PFSK-1 (cell line): Measurements from ENCODE around the gene MTPN.

ENCODE experiments used
- FOXP2 ChIP-seq: optimal IDR thresholded peaks from 2 replicates; pipeline ENCODE3; 2011; ENCODE audit warnings: borderline replicate concordance, control low read depth, inconsistent platforms; ENCODE audit not compliant: insufficient read depth; ENCODE audit errors: extremely low read length, extremely low read depth
- POLR2AphosphoS5 ChIP-seq: IDR thresholded peaks from 2 replicates; pipeline ENCODE4 v1.6.1; 2012; ENCODE audit warnings: low read depth, mild to moderate bottlenecking, control low read depth, low read length, moderate library complexity
- SIN3A ChIP-seq: IDR thresholded peaks from 2 replicates; pipeline ENCODE4 v1.6.1; 2012; ENCODE audit warnings: mild to moderate bottlenecking, low read length, moderate library complexity, borderline replicate concordance; ENCODE audit not compliant: insufficient read depth
- TAF1 ChIP-seq: IDR thresholded peaks from 2 replicates; pipeline ENCODE4 v1.6.1; 2012; ENCODE audit warnings: low read length, control low read depth, borderline replicate concordance; ENCODE audit not compliant: insufficient read depth
- TF ChIP-seq, protein P1 (sequence below), 2 experiments: IDR thresholded peaks; 2 replicates each; pipeline versions ENCODE4 v1.6.1 to v1.8.0; 2011 to 2012; ENCODE audit warnings: low read depth in 2 of 2, low read length in 2 of 2, control low read depth in 1 of 2, inconsistent platforms in 1 of 2, mild to moderate bottlenecking in 1 of 2, moderate library complexity in 1 of 2; ENCODE audit not compliant: insufficient read depth in 1 of 2

The MTPN gene

DNA sequence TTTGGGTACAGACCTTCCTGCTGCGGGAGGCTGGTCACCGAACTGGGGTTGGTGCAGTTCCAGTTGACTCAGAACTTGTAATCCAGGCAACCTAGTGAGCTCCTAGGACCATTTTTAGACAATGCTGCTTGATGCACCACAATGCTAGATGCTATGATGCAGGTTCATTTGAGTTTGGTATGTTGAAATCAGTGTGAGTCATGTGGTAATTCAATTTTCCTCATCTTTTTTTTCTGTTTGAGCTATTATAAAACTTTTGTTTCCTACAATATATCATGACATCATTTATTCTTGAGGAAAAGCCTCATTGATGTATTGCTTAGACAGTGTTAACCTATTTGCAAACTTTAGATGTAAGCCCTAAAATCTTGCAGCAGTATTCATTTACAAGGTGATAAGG, 40.9 kb upstream of the MTPN start:
- TF ChIP-seq TAF1 (no peak), SIN3A (no peak), FOXP2 (no peak), POLR2AphosphoS5 (no peak)
- TF ChIP-seq, protein P1, sequence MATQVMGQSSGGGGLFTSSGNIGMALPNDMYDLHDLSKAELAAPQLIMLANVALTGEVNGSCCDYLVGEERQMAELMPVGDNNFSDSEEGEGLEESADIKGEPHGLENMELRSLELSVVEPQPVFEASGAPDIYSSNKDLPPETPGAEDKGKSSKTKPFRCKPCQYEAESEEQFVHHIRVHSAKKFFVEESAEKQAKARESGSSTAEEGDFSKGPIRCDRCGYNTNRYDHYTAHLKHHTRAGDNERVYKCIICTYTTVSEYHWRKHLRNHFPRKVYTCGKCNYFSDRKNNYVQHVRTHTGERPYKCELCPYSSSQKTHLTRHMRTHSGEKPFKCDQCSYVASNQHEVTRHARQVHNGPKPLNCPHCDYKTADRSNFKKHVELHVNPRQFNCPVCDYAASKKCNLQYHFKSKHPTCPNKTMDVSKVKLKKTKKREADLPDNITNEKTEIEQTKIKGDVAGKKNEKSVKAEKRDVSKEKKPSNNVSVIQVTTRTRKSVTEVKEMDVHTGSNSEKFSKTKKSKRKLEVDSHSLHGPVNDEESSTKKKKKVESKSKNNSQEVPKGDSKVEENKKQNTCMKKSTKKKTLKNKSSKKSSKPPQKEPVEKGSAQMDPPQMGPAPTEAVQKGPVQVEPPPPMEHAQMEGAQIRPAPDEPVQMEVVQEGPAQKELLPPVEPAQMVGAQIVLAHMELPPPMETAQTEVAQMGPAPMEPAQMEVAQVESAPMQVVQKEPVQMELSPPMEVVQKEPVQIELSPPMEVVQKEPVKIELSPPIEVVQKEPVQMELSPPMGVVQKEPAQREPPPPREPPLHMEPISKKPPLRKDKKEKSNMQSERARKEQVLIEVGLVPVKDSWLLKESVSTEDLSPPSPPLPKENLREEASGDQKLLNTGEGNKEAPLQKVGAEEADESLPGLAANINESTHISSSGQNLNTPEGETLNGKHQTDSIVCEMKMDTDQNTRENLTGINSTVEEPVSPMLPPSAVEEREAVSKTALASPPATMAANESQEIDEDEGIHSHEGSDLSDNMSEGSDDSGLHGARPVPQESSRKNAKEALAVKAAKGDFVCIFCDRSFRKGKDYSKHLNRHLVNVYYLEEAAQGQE (IDR thresholded peaks at IDR 0.05; ENCODE audit: insufficient read depth in 1 of 2, low read depth in 2 of 2, low read length in 2 of 2): no peak

DNA sequence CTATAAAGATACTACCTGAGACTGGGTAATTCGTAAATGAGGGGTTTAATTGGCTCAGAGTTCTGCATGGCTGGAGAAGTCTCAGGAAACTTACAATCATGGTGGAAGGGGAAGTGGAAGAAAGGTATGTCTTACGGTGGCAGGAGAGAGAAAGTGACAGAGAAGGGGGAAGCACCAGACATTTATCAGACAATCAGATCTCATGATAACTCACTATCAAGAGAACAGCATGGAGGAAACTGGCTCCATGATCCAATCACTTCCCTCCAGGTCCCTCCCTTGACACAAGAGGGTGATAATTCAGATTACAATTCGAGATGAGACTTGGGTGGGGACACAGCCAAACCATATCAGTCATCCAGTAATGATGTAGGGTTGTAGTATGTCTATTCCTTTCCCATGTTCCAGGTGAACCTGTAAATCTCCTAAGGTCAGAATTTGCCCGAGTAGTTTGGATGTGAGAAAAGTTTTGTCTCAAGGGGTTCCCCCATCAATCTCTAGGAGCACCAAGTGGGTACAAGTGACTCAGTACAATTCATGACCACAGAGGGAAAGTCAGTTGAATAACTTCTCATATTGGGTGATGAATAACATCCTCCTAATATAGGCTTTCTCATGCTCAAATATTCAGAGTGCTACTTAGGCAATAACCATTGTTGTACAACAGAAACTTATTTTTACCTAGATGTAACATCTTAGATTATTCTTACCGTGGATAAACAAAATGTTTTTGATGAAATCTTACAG, 39.7 kb upstream of the MTPN start:
- TF ChIP-seq TAF1: no peak
- no peak for TF ChIP-seq FOXP2
- TF ChIP-seq POLR2AphosphoS5: no peak
- TF ChIP-seq, protein P1 (IDR thresholded peaks at IDR 0.05; ENCODE audit: insufficient read depth in 1 of 2, low read depth in 2 of 2, low read length in 2 of 2): no peak
- TF ChIP-seq SIN3A: no peak

DNA sequence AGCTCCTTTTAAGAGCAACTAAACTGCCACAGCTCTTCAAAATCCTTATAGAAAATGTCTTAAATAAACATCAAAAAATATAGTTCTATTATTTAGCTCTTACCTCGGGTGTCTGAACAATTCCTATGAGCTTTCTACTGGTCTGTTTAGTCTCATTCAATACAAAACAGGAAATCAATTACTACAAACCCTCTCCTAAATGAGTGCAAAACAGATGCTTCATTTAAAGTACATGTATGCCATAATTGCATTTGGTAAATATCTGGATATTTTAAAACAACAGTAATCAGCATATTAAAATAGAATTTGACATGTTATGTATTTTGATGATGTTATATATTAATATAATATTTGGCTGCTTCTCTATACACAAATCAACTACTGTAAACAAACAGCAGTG, 38.5 kb upstream of the MTPN start:
- no peak for TF ChIP-seq FOXP2
- TF ChIP-seq TAF1: no peak
- TF ChIP-seq, protein P1 (IDR thresholded peaks at IDR 0.05; ENCODE audit: insufficient read depth in 1 of 2, low read depth in 2 of 2, low read length in 2 of 2): no peak
- no peak for TF ChIP-seq POLR2AphosphoS5

DNA sequence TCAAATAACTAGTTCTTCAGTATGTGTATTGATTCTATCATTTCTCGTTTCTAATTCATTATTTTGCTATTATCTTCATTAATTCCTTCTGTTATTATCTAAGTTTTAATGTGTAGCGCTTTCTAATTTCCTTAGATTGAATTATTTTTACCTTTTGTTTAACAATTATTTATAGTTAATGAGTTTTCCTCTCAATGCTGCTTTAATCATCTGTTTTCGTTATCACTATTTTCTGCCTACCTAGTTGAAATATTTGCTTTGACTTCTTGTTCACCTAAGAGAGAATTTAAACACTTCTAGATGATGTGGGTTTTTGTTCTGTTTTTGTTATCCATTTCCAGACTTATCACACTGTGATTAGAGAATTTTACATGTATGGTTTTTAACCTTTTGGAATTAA, 37.5 kb upstream of the MTPN start:
- TF ChIP-seq SIN3A: no peak
- TF ChIP-seq TAF1: no peak
- TF ChIP-seq, protein P1 (IDR thresholded peaks at IDR 0.05; ENCODE audit: insufficient read depth in 1 of 2, low read depth in 2 of 2, low read length in 2 of 2): no peak
- TF ChIP-seq POLR2AphosphoS5: no peak
- no peak for TF ChIP-seq FOXP2

DNA sequence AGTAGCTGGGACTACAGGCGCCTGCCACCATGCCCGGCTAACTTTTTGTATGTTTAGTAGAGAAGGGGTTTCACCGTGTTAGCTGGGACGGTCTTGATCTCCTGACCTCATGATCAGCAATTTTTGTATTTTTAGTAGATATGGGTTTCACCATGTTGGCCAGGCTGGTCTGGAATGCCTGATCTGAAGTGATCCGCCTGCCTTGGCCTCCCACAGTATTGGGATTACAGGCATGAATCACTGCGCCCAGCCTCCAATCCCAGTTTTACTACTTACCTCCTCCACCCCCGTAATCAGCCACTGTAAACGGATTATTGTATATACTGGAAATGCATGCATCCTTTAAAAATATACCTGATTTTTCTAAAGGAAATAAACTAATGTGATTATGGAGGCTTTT, 35.1 kb upstream of the MTPN start:
- TF ChIP-seq FOXP2 (no peak), SIN3A (no peak), POLR2AphosphoS5 (no peak), TAF1 (no peak)
- TF ChIP-seq, protein P1 (IDR thresholded peaks at IDR 0.05; ENCODE audit: insufficient read depth in 1 of 2, low read depth in 2 of 2, low read length in 2 of 2): no peak
